K562 (cell line): Measurements from ENCODE around the gene JUP. TPM values are rescaled to one million over a fixed set of nuclear protein-coding genes. Genes with fewer than 3 reads are reported as not detected.

ENCODE experiments used
- ATF7 ChIP-seq: fragments of 450-650 bp; IDR thresholded peaks from 2 replicates; pipeline ENCODE4 v1.7.1; 2014; ENCODE audit warnings: mild to moderate bottlenecking, moderate library complexity
- CUX1 ChIP-seq: fragments of 200-800 bp; sonication (Bioruptor generic); IDR thresholded peaks from 2 replicates; pipeline ENCODE4 v1.6.1; 2016; ENCODE audit warnings: missing genetic modification characterization, missing compliant biosample characterization
- GTF2E2 ChIP-seq: fragments of 200-800 bp; sonication (Bioruptor generic); IDR thresholded peaks from 2 replicates; pipeline ENCODE4 v1.6.1; 2016; ENCODE audit warnings: missing genetic modification characterization, missing compliant biosample characterization
- HBP1 ChIP-seq: fragments of 450-650 bp; formaldehyde crosslinking; IDR thresholded peaks from 2 replicates; pipeline ENCODE4 v1.4.0; 2022; ENCODE audit warnings: missing genetic modification characterization
- JUNB ChIP-seq: fragments of 450-650 bp; formaldehyde crosslinking; conservative IDR thresholded peaks from 2 replicates; pipeline ENCODE4 v1.4.0; 2020; ENCODE audit warnings: mild to moderate bottlenecking
- MYNN ChIP-seq, 2 experiments: sonication (generic); formaldehyde crosslinking in 1 of 2; IDR thresholded peaks; 2 replicates each; pipeline versions ENCODE4 v1.5.0 to v1.6.1; 2016 to 2020; ENCODE audit warnings: antibody characterized with exemption in 1 of 2, missing genetic modification reagents in 1 of 2
- PCBP1 ChIP-seq: fragments of 200-400 bp; formaldehyde crosslinking; IDR thresholded peaks from 2 replicates; pipeline ENCODE4 v1.6.1; 2018; ENCODE audit warnings: mild to moderate bottlenecking, low read depth, low read length; ENCODE audit not compliant: poor library complexity, severe bottlenecking
- POLR2AphosphoS2 ChIP-seq: IDR thresholded peaks from 2 replicates; pipeline ENCODE4 v1.6.1; 2012; ENCODE audit warnings: low read length, improper control_type of control experiment
- POLR2H ChIP-seq: IDR thresholded peaks from 2 replicates; pipeline ENCODE4 v1.6.1; 2016; ENCODE audit warnings: missing genetic modification characterization, low read depth, mild to moderate bottlenecking, control low read depth, missing compliant biosample characterization, moderate library complexity
- RBM25 ChIP-seq: fragments of 200-400 bp; formaldehyde crosslinking; IDR thresholded peaks from 2 replicates; pipeline ENCODE4 v1.6.1; 2018; ENCODE audit warnings: low read length, low read depth, moderate library complexity; ENCODE audit not compliant: severe bottlenecking
- SOX6 ChIP-seq: fragments of 450-650 bp; IDR thresholded peaks from 2 replicates; pipeline ENCODE4 v1.6.1; 2014; ENCODE audit warnings: mild to moderate bottlenecking
- TBL1XR1 ChIP-seq, 2 experiments: IDR thresholded peaks; 2 replicates each; pipeline ENCODE4 v1.6.1; 2012; ENCODE audit warnings: improper control_type of control experiment in 2 of 2, low read length in 2 of 2, mild to moderate bottlenecking in 1 of 2
- ZNF609 ChIP-seq: sonication (generic); formaldehyde crosslinking; IDR thresholded peaks from 2 replicates; pipeline ENCODE4 v1.8.1; 2023; ENCODE audit warnings: missing genetic modification reagents, mild to moderate bottlenecking, borderline replicate concordance
- polyA plus RNA-seq, 8 experiments: library from polyadenylated mRNA; depleted of rRNA in 4 of 8; stranded (reverse) in 5 of 8; unstranded in 3 of 8; fragments of >200 nt; fragmentation: Nextera tagmentation in 2 of 8; fragmentation: Illumina TruSeq in 1 of 8; extraction: Ambion mirVana in 2 of 8; extraction: Trizol in 1 of 8; gene quantifications; 2 replicates each; pipeline versions ENCODE4 v1.2.1 to v1.2.3, GENCODE V29; 2011 to 2014; ENCODE audit warnings: inconsistent platforms in 1 of 8, missing spikeins in 1 of 8
- total RNA-seq, 7 experiments: library from RNA; depleted of rRNA in 6 of 7; stranded (reverse); fragments of >200 nt in 6 of 7; fragmentation: Illumina TruSeq in 2 of 7; extraction: Trizol in 2 of 7; gene quantifications; 2 replicates each; pipeline versions ENCODE4 v1.2.1 to v1.2.3, GENCODE V29; 2011 to 2021; ENCODE audit warnings: low replicate concordance in 1 of 7

JUP gene
- total and polyA plus RNA-seq, 9 of the 15 experiments (the other 6 are each of a cell fraction or from before 2014, with no cell fraction given) = 6.4 to 177 (median 31.2) TPM

GRCh38 chr17:41786227-41787020, at the start of gene JUP (continued):
- no peak for TF ChIP-seq CUX1
- TF ChIP-seq MYNN (IDR thresholded peaks at IDR 0.05) = 0 out of 2 replicates have a peak, but pooled peaks have one; percentile 1
- no peak for TF ChIP-seq MYNN (CRISPR knock-in tag; IDR thresholded peaks at IDR 0.05)
- no peak for TF ChIP-seq POLR2AphosphoS2
- no peak for TF ChIP-seq ZNF609 (CRISPR knock-in tag)
- TF ChIP-seq ATF7 = peak; percentile 73
- no peak for TF ChIP-seq GTF2E2
- TF ChIP-seq JUNB (CRISPR knock-in tag) = no peak
- peak; percentile 85 for TF ChIP-seq POLR2H (tag)
- TF ChIP-seq PCBP1 = no peak
- TF ChIP-seq RBM25 = peak; percentile 82
- no peak for TF ChIP-seq HBP1 (CRISPR knock-in tag)
- TF ChIP-seq TBL1XR1 (IDR thresholded peaks at IDR 0.05; ENCODE audit: low read length in 2 of 2) = no peak
- TF ChIP-seq SOX6 = no peak
